ENCODE results near the gene MAP4K3. TPM values are rescaled to one million over a fixed set of nuclear protein-coding genes. Genes with fewer than 3 reads are reported as not detected.

The MAP4K3 gene
- total and polyA plus RNA-seq, 3 donors from 2014 or later, result 37.6 to 59.6 (median 58.8) TPM

DNA sequence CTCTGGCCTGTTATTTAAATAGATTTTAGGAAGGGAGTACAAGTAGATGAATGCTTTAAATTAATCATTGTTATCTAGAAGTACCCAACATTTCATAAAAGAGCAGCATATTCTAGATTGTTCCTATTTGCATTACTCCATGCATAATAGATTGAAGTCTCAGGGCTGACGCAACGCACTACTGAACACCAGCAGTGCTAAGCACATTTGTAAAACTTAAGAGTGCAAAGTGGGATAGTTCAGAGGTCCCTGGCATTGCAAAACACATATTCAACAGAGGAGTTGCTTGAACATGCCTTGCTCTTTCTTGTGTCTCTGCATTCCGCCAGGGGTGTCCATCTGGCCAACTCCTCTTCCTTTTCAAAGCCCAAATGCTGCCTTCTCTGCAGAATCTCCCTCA lies 215.6 kb downstream of the MAP4K3 start:
- H3K27ac ChIP-seq, result no peak overlapping the region
- no peak for DNase-seq
- H3K4me1 ChIP-seq, result no peaks in the 10 kb centered on the region
- H3K4me3 ChIP-seq, result no peak overlapping the region
- H3K9me3 ChIP-seq, result no peaks in the 10 kb centered on the region
- TF ChIP-seq, protein P1, sequence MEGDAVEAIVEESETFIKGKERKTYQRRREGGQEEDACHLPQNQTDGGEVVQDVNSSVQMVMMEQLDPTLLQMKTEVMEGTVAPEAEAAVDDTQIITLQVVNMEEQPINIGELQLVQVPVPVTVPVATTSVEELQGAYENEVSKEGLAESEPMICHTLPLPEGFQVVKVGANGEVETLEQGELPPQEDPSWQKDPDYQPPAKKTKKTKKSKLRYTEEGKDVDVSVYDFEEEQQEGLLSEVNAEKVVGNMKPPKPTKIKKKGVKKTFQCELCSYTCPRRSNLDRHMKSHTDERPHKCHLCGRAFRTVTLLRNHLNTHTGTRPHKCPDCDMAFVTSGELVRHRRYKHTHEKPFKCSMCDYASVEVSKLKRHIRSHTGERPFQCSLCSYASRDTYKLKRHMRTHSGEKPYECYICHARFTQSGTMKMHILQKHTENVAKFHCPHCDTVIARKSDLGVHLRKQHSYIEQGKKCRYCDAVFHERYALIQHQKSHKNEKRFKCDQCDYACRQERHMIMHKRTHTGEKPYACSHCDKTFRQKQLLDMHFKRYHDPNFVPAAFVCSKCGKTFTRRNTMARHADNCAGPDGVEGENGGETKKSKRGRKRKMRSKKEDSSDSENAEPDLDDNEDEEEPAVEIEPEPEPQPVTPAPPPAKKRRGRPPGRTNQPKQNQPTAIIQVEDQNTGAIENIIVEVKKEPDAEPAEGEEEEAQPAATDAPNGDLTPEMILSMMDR (IDR thresholded peaks at IDR 0.05), result no peak
- TF ChIP-seq POLR2A (IDR thresholded peaks at IDR 0.05), result no peak
- H3K36me3 ChIP-seq (ENCODE audit: low read depth, missing control alignments), result no peaks in the 10 kb centered on the region
- intact Hi-C loops (cut with DNase I; ENCODE audit: low total_unique reads), result no loop called here
- no peaks in the 10 kb centered on the region for H3K27me3 ChIP-seq
- WGBS, 2 donors, result 95 to 98% methylated on average over 3 of the region's 3 CpGs

DNA sequence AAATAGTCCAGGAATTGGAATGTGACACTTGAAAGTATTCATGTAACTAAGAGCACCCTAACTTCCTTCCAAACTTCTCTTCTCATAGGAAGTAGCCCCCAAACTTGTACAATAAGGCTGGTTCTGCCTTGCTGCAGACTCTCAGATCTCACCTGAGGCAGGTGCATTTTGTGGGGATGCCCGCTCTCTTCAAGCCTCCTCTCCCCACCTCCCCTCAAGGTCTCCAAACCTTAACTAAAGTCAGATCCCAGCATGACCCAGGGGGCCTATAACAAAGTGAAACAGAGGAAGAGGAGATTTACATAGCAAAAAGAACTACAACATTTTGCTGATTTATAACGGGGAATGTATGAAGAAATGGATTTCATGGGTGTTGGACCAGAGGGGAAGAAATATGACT lies 216.9 kb downstream of the MAP4K3 start:
- intact Hi-C loops (cut with DNase I; ENCODE audit: low total_unique reads), result no loop called here
- TF ChIP-seq, protein P1 (IDR thresholded peaks at IDR 0.05), result no peak
- TF ChIP-seq POLR2A (IDR thresholded peaks at IDR 0.05), result no peak
- no peak overlapping the region for H3K4me3 ChIP-seq
- H3K27ac ChIP-seq, result no peak overlapping the region
- no peaks in the 10 kb centered on the region for H3K4me1 ChIP-seq
- DNase-seq, result no peak
- no peaks in the 10 kb centered on the region for H3K9me3 ChIP-seq
- no peaks in the 10 kb centered on the region for H3K27me3 ChIP-seq
- WGBS, 2 donors, result 91 to 96% methylated on average over 2 of the region's 2 CpGs
- H3K36me3 ChIP-seq (ENCODE audit: low read depth, missing control alignments), result no peaks in the 10 kb centered on the region

DNA sequence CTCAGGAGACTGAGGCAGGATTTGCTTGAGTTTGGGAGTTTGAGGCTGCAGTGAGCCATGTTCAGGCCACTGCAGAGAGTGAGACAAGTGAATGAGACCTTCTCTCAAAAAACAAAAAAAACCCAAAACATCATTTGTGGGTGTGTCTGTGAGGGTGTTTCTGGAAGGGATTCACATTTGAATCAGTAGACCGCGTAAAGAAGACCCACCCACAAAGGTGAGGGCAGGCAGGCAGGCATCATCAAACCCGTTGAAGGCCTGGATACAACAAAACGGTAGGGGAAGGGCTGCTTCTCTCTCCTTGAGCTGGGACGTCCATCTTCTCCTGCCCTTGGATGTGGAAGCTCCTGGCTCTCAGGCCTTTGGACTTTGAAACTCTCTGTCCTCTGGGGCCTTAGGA lies 218.7 kb downstream of the MAP4K3 start:
- TF ChIP-seq POLR2A (IDR thresholded peaks at IDR 0.05), result no peak
- TF ChIP-seq, protein P1 (IDR thresholded peaks at IDR 0.05), result no peak
- no peak overlapping the region for H3K27ac ChIP-seq
- no peaks in the 10 kb centered on the region for H3K4me1 ChIP-seq
- no peaks in the 10 kb centered on the region for H3K9me3 ChIP-seq
- WGBS, 2 donors, result 96 to 100% methylated on average over 5 of the region's 5 CpGs
- H3K27me3 ChIP-seq, result no peaks in the 10 kb centered on the region
- DNase-seq, result no peak
- intact Hi-C loops (cut with DNase I; ENCODE audit: low total_unique reads), result no loop called here
- H3K36me3 ChIP-seq (ENCODE audit: low read depth, missing control alignments), result no peaks in the 10 kb centered on the region
- H3K4me3 ChIP-seq, result no peak overlapping the region

DNA sequence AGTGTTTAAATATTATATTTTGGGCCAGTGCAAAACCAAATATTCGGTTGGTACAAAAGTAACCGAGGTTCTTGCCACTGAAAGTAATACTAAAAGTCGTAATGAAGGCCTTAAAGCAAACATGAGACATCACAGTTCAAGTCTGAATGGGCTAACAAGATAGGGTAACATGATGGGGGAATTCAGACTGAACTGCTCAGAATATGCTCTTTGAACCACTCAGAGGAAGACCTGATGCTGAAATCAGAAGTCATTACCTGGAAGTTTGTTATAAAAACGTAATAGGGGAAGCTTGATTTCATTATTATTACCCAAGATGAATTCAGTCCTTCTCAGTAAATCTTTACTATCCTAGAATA lies 219.9 kb downstream of the MAP4K3 start:
- Histone ChIP-seq H3K9me3 (no peaks in the 10 kb centered on the region), H3K4me3 (no peak overlapping the region), H3K27ac (no peak overlapping the region), H3K27me3 (no peaks in the 10 kb centered on the region), H3K4me1 (no peaks in the 10 kb centered on the region), H3K36me3 (ENCODE audit: low read depth, missing control alignments) (no peaks in the 10 kb centered on the region)
- TF ChIP-seq, protein P1 (IDR thresholded peaks at IDR 0.05), result no peak
- TF ChIP-seq POLR2A (IDR thresholded peaks at IDR 0.05), result no peak
- WGBS, 2 donors, result 84 to 87% methylated on average over 4 of the region's 4 CpGs
- intact Hi-C loops (cut with DNase I; ENCODE audit: low total_unique reads), result no loop called here
- no peak for DNase-seq

DNA sequence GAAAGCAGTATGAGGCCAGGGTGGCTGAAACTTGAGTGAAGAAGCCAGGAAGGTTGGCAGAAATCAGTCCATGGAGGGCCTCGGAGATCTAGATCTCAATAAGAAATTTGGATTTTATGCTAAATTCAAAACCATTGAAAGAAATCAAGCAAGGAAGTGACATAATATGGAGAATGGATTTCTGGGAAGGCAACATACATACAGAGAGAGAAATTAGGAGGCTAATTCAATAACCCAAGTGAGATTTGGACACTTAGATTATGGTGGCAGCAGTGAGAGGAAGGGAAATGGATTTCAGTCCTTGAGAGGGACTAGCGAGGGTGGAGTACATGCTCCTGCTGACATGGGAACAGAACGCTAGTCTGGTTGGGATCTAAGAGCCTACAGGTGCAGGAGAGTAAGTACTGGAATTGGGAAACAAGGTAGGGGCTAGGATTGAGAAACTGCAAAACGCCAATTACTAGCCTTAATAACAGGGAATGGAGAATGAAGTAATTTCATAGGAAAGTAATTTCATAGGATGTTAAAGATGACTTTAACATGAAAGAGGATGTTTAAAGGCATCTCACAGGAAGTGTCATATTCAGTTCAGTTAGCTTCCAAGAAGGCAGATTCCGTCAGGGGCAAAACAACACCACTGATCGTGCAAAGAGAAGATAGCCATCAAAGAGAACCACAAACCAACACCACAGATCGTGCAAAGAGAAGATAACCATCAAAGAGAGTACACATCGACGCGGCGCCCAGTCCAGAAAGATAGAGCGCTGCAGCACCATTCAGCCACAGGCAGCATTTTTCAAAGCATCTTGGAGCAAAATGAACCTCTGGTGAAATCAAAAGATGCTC lies 220.5 kb downstream of the MAP4K3 start:
- whole genome bisulfite sequencing, 2 donors, result 80 to 83% methylated on average over 12 of the region's 12 CpGs
- no peaks in the 10 kb centered on the region for H3K4me1 ChIP-seq
- TF ChIP-seq, protein P1 (IDR thresholded peaks at IDR 0.05), result no peak
- no peak for TF ChIP-seq POLR2A (IDR thresholded peaks at IDR 0.05)
- no peaks in the 10 kb centered on the region for H3K27me3 ChIP-seq
- intact Hi-C loops (cut with DNase I; ENCODE audit: low total_unique reads), result no loop called here
- no peaks in the 10 kb centered on the region for H3K36me3 ChIP-seq (ENCODE audit: low read depth, missing control alignments)
- no peak for DNase-seq
- H3K27ac ChIP-seq, result no peak overlapping the region
- no peaks in the 10 kb centered on the region for H3K9me3 ChIP-seq
- H3K4me3 ChIP-seq, result no peak overlapping the region
